Measurements from ENCODE around the gene PTPRD.

- TF ChIP-seq CTCF (conservative IDR thresholded peaks at IDR 0.05; ENCODE audit: low read length) = no peak
- no peak for TF ChIP-seq EZH2phosphoT487 (IDR thresholded peaks at IDR 0.05; ENCODE audit: borderline replicate concordance)
Observed at GRCh38 chr9:8265281-8265680, 2347.5 kb downstream of the PTPRD start.

Data from Loucy (cell line).